KOPT-K1 (cell line): Measurements from ENCODE around the gene PSENEN.
A peak's percentile ranks its signal among the peaks of the same experiment; 100 is the strongest.
"Not testable (repeated sequence)": the region's sequence is repeated elsewhere in the genome, so short reads cannot be mapped to it uniquely, and the experiment has no call there.

Source experiments
- H3K27ac ChIP-seq: fragments of 200-600 bp; sonication (generic); 2 replicates; pipeline ENCODE4 v1.5.1; 2016; ENCODE audit warnings: antibody characterized with exemption, mild to moderate bottlenecking, low read depth, low read length; ENCODE audit not compliant: poor library complexity, severe bottlenecking
- H3K36me3 ChIP-seq: fragments of 200-600 bp; sonication (generic); 2 replicates; pipeline ENCODE4 v1.5.1; 2017; ENCODE audit warnings: antibody characterized with exemption, mild to moderate bottlenecking, low read length, moderate library complexity; ENCODE audit not compliant: insufficient read depth
- H3K9me3 ChIP-seq: fragments of 200-600 bp; sonication (generic); 2 replicates; pipeline ENCODE4 v1.5.1; 2017; ENCODE audit warnings: antibody characterized with exemption, low read length, mild to moderate bottlenecking; ENCODE audit not compliant: insufficient read depth, poor library complexity, severe bottlenecking

The PSENEN gene

DNA sequence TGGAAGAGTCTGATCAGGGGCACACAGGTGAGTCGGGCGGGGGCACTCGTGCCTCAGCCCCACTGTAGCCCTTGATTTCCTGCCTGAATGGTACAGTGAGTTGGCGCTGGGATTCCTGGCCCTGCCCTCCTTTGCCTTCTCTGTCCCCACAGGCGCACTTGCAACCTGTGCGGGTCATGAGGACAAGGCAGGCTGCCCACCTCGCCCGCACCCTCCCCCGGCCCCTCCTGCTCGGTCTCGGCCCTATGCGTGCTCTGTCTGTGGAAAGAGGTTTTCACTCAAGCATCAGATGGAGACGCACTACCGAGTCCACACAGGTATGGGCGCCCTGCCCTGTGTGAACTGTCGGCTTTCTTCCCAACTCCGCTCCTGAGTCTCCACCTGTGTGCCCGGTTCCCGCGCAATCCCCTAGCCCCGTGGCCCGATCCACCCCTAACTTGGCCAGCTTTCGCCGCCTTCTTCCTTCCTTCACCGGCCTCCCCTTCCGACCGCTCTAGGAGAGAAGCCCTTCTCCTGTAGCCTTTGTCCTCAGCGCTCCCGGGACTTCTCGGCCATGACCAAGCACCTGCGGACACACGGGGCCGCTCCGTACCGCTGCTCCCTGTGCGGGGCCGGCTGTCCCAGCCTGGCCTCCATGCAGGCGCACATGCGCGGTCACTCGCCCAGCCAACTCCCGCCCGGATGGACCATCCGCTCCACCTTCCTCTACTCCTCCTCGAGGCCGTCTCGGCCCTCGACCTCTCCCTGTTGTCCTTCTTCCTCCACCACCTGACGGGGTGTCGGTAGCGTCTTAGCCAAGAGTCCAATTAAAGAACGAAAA lies 29.3 kb upstream of the PSENEN start:
- Histone ChIP-seq H3K9me3 (no peaks in the 10 kb centered on the region), H3K27ac (peak overlapping the region; percentile 79), H3K36me3 (peaks cover 19% of the 10 kb centered on the region; the same call in 1 of the 2 replicates)

DNA sequence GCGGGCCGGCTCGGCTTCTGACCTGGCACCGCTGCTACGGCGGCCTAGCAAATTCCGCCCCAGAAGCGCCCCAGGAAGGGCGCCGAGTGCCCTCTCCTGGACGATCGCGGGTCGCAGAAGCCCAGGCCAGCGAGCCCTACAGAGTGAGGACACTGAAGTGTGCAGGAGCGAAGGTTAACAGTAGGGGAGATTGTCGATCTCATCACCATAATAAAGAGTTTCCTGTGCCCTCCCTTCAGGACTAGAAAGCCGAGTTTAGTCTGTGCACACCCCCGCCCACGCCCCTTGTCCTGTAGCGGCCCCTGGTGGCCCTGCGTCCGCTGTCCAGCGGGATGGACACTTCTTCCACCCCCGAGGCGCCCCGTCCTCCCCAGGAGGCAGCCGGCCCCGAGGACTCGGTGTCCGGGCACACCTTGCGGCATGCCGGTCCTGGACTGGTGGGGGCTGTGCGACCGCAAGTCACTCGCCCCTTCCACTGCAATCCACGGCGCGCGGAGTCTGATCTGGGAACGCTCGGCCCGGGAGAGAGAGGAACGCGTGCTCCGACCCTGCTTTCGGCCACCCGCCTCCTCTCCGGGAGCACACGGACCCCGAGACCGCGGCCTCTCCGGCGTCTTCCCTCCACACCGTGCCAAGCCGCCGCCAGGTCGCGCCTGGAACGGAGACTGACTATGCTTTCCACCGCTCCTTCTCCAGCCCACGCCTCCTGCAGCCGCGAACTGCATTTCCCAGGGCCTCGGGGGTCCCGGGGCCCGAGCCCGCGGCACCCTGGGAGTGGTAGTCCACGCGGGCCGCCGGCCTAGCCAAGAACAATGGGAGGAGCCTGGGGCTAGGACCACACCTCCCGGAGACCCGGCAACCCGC lies 28.4 kb upstream of the PSENEN start:
- peaks cover 27% of the 10 kb centered on the region for H3K36me3 ChIP-seq
- no peaks in the 10 kb centered on the region for H3K9me3 ChIP-seq
- H3K27ac ChIP-seq, result peak overlapping the region; percentile 79

DNA sequence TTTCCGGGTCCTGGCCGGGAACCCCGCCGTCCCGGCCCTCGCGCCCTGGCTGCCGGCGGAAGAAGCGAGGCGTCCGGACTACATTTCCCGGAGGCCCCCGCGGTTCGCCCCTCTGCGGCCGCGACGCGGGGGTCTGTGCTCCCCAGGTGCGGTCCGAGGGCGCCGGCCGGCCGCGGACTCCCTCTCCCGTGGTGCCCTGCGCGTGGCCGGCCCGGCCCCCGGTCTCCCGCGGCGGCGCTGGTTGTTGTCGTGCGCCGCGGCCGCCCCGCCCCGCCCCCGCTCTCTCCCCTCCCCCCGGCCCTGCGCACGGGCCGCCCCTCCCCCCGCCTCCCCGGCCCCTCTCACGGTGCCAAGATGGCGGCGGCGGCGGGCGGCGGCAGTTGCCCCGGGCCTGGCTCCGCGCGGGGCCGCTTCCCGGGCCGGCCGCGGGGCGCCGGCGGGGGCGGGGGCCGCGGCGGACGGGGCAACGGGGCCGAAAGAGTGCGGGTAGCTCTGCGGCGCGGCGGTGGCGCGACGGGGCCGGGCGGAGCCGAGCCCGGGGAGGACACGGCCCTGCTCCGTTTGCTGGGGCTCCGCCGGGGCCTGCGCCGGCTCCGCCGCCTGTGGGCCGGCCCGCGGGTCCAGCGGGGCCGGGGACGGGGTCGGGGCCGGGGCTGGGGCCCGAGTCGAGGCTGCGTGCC lies 27.6 kb upstream of the PSENEN start, which contains the start of gene KMT2B:
KMT2B (plus strand) TSS at position 339 of the 680 bp plus-strand sequence; CDS start at position 355, 16 bp downstream.
- H3K36me3 ChIP-seq, result peaks cover 35% of the 10 kb centered on the region
- H3K27ac ChIP-seq, result peak within 1 kb of the TSS; percentile 79
- H3K9me3 ChIP-seq, result no peaks in the 10 kb centered on the region

DNA sequence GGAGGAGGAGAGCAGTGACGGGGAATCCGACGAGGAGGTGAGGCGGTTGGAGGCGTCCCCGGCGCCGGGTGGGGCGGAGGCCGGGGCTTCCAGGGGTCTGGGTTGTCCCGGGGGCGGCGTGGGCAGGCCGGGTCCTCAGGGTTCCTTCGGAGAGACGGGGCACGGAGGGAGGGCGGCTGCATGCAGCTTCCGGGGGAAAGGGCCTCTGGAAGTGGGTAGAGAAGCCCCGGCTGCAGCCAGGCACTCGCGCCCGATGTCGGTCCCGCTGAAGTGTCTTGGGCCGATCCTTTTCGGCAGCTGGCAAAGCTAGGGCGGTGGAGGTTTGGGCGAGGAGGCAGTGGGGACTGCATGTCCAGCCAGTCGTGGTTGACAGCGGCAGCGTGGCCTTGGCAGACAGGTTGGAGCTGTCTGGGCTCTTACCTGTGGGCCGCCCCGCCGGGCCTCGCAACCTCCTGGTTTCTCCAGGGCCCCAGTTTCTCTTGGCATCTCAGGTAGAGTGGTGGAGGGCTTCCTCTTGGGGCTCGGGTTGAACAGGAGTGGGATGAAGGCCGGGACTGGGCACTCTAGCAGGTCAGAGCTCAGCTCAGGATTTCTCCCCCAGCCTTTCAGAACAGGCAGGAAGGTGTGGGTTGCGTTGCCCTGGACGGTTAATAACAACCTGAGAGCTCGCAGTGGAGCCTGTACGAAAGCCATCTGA lies 27.0 kb upstream of the PSENEN start:
- peak overlapping the region; percentile 79 for H3K27ac ChIP-seq
- no peaks in the 10 kb centered on the region for H3K9me3 ChIP-seq
- peaks cover 42% of the 10 kb centered on the region for H3K36me3 ChIP-seq

DNA sequence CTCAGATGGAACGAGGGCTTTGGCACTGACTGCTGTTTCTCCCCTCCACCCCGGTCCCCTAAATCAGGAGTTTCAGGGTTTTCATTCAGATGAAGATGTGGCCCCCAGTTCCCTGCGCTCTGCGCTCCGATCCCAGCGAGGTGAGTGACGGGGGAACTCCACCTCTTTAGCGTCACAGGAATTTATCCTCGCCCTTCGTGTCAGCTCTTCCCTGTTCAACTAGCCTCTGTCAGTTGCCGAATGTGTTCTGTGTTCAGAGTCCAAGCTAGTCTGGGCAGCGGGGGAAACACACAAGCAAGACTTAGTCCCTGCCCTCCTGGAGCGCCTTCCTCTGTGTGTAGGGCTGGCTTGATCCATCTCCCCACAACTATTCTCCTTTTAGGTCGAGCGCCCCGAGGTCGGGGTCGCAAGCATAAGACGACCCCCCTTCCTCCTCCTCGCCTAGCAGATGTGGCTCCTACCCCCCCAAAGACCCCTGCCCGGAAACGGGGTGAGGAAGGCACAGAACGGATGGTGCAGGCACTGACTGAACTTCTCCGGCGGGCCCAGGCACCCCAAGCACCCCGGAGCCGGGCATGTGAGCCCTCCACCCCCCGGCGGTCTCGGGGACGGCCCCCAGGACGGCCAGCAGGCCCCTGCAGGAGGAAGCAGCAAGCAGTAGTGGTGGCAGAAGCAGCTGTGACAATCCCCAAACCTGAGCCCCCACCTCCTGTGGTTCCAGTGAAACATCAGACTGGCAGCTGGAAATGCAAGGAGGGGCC lies 25.9 kb upstream of the PSENEN start:
- Histone ChIP-seq H3K27ac (no peak overlapping the region), H3K9me3 (no peaks in the 10 kb centered on the region), H3K36me3 (peaks cover 53% of the 10 kb centered on the region)

DNA sequence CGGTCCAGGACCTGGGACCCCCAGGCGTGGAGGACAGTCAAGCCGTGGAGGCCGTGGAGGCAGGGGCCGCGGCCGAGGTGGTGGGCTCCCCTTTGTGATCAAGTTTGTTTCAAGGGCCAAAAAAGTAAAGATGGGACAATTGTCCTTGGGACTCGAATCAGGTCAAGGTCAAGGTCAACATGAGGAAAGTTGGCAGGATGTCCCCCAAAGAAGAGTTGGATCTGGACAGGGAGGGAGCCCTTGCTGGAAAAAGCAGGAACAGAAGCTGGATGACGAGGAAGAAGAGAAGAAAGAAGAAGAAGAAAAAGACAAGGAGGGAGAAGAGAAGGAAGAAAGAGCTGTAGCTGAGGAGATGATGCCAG lies 25.3 kb upstream of the PSENEN start:
- Histone ChIP-seq H3K27ac (no peak overlapping the region), H3K9me3 (no peaks in the 10 kb centered on the region), H3K36me3 (peaks cover 59% of the 10 kb centered on the region)

DNA sequence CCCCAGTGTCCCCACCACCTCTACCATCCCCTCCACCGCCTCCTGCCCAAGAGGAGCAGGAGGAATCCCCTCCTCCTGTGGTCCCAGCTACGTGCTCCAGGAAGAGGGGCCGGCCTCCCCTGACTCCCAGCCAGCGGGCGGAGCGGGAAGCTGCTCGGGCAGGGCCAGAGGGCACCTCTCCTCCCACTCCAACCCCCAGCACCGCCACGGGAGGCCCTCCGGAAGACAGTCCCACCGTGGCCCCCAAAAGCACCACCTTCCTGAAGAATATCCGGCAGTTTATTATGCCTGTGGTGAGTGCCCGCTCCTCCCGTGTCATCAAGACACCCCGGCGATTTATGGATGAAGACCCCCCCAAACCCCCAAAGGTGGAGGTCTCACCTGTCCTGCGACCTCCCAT lies 24.8 kb upstream of the PSENEN start:
- peaks cover 64% of the 10 kb centered on the region for H3K36me3 ChIP-seq
- no peak overlapping the region for H3K27ac ChIP-seq
- no peaks in the 10 kb centered on the region for H3K9me3 ChIP-seq

DNA sequence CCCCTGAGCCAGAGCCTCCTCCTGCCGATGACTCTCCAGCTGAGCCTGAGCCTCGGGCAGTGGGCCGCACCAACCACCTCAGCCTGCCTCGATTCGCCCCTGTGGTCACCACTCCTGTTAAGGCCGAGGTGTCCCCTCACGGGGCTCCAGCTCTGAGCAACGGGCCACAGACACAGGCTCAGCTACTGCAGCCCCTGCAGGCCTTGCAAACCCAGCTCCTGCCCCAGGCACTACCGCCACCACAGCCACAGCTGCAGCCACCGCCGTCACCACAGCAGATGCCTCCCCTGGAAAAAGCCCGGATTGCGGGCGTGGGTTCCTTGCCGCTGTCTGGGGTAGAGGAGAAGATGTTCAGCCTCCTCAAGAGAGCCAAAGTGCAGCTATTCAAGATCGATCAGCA lies 24.1 kb upstream of the PSENEN start:
- Histone ChIP-seq H3K36me3 (peaks cover 71% of the 10 kb centered on the region), H3K9me3 (no peaks in the 10 kb centered on the region), H3K27ac (no peak overlapping the region)

DNA sequence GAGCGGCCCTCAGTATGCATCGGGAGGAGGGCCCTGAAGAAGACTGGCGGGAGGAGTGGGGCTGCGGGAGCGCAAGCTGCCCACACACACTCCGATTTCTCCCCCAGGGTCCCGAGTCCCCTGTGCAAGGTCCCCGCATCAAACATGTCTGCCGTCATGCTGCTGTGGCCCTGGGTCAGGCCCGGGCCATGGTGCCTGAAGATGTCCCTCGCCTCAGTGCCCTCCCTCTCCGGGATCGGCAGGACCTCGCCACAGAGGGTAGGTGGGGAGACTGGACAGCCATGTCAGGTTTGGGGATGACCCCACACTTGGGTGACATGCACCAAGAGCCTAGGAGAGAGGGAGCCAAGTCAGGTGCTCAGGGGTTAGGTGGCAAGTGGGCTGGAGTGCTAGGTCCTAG lies 23.0 kb upstream of the PSENEN start:
- Histone ChIP-seq H3K36me3 (peaks cover 81% of the 10 kb centered on the region), H3K9me3 (no peaks in the 10 kb centered on the region), H3K27ac (no peak overlapping the region)

DNA sequence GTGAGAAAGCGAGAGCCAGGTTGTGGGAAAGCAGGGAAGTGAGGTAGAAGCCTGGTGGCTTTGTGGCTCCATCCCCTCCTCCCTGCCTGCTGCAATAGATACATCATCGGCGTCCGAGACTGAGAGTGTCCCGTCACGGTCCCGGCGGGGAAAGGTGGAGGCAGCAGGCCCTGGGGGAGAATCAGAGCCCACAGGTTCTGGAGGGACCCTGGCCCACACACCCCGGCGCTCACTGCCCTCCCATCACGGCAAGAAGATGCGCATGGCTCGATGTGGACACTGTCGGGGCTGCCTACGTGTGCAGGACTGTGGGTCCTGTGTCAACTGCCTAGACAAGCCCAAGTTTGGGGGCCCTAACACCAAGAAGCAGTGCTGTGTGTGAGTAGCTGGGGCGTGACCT lies 22.6 kb upstream of the PSENEN start:
- H3K9me3 ChIP-seq, result no peaks in the 10 kb centered on the region
- H3K36me3 ChIP-seq, result peaks cover 85% of the 10 kb centered on the region
- no peak overlapping the region for H3K27ac ChIP-seq

DNA sequence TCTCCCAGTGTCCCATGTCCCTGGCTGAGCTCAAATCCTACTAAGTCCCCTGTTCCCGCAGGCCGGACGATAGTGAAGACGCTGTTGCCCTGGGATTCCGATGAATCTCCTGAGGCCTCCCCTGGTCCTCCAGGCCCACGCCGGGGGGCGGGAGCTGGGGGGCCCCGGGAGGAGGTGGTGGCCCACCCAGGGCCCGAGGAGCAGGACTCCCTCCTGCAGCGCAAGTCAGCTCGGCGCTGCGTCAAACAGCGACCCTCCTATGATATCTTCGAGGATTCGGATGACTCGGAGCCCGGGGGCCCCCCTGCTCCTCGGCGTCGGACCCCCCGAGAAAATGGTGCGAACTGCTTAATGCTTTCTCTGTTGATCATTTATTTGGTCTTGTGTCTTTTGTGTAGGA lies 21.8 kb upstream of the PSENEN start:
- H3K9me3 ChIP-seq, result no peaks in the 10 kb centered on the region
- peaks cover 93% of the 10 kb centered on the region for H3K36me3 ChIP-seq
- H3K27ac ChIP-seq, result no peak overlapping the region

DNA sequence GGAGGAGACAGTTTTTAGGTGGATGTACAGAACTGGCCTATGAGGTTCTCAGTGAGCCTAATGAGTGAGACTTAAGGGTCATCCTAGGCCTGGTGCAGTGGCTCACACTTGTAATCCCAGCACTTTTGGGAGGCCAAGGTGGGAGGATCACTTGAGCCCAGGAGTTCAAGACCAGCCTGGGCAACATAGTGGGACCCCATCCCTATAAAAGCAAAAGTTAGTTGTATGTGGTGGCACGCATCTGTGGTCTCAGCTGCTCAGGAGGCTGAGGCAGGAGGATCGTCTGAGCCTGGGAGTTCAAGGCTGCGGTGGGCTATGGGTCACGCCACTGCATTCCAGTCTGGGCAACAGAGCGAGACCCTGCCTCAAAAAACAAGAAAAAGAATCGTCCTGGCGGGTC lies 21.3 kb upstream of the PSENEN start:
- peaks cover 98% of the 10 kb centered on the region for H3K36me3 ChIP-seq
- not testable (repeated sequence) for H3K27ac ChIP-seq, H3K9me3 ChIP-seq

DNA sequence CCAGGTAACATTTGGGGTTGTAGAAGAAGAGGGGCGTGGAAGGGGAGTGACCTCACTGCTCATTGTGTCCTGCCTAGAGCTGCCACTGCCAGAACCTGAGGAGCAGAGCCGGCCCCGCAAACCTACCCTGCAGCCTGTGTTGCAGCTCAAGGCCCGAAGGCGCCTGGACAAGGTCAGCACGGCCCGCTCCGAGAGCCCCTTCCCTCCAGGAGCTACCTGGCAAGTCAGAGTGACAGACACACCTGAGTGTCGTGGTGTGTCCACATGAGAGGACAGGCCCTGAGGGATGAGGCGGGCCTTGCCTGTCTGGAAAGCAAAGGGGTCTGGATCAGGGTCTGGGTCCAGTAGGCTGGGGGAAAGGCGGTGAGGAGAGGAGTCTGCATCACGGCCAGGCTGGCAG lies 20.9 kb upstream of the PSENEN start:
- Histone ChIP-seq H3K27ac (no peak overlapping the region), H3K36me3 (peaks cover 99% of the 10 kb centered on the region), H3K9me3 (no peaks in the 10 kb centered on the region)

DNA sequence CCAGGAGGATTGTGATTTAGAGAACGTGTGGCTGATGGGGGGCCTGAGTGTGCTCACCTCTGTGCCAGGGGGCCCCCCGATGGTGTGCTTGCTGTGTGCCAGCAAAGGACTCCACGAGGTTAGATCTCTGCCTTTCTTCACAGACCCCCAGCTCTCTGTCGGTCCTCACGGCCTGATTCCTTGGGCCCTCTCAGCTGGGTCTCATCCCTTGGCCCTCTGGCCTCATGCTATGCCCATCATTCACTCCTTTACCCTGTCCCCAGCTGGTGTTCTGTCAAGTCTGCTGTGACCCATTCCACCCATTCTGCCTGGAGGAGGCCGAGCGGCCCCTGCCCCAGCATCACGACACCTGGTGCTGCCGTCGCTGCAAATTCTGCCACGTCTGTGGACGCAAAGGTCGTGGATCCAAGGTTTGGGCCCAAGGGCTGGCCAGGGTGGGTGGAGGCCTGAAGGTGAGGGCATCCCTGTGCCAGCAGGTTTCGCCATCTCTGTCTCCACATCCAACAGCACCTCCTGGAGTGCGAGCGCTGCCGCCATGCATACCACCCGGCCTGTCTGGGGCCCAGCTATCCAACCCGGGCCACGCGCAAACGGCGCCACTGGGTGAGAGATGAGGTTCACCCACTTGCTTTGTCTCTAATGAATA lies 20.1 kb upstream of the PSENEN start:
- Histone ChIP-seq H3K9me3 (no peaks in the 10 kb centered on the region), H3K27ac (no peak overlapping the region), H3K36me3 (peaks cover 99% of the 10 kb centered on the region)
